B cell (primary cell): Measurements from ENCODE around the gene WDR70. TPM values are rescaled to one million over a fixed set of nuclear protein-coding genes. Genes with fewer than 3 reads are reported as not detected.
"Not testable (repeated sequence)": the region's sequence is repeated elsewhere in the genome, so short reads cannot be mapped to it uniquely, and the experiment has no call there.

Experiments
- ATAC-seq: fragments of 200-7000 bp; cut with Tn5 transposase; one replicate; pipeline ENCODE4 v1.10.0; 2021; ENCODE audit warnings: low read depth, mild to moderate bottlenecking, moderate number of reproducible peaks, moderate library complexity
- CTCF ChIA-PET: fragments of 350-600 bp; sonication (Branson Sonifier 250); formaldehyde crosslinking; loops from one replicate; lab custom pipeline; 2021; ENCODE audit warnings: antibody characterized with exemption, inconsistent platforms; lab: Charles Lee
- POLR2A ChIA-PET: fragments of 350-600 bp; sonication (Branson Sonifier 250); formaldehyde crosslinking; loops from one replicate; lab custom pipeline; 2021; ENCODE audit warnings: antibody characterized with exemption; lab: Charles Lee
- DNase-seq: peaks from one replicate; pipeline ENCODE4 v3.0.0; 2013
- H2AFZ ChIP-seq: 2 replicates; pipeline ENCODE4 v1.6.1; 2012; ENCODE audit warnings: mild to moderate bottlenecking, low read depth, low read length; ENCODE audit not compliant: insufficient read depth, poor library complexity, severe bottlenecking
- H3K27ac ChIP-seq, 2 donors: 1 replicate in 1 of 2; 2 replicates in 1 of 2; pipeline ENCODE4 v1.5.1; 2012 to 2013; ENCODE audit warnings: low read length in 2 of 2, mild to moderate bottlenecking in 2 of 2, moderate library complexity in 1 of 2
- H3K27me3 ChIP-seq, 4 experiments: fragments of 200-600 bp in 1 of 4; sonication (generic) in 1 of 4; replicated peaks in 1 of 4; 1 replicate in 2 of 4; 2 replicates in 2 of 4; pipeline versions ENCODE4 v1.6.1 to v1.7.0; 2013 to 2016; ENCODE audit warnings: low read length in 3 of 4, mild to moderate bottlenecking in 2 of 4, mixed read lengths in 1 of 4, moderate library complexity in 1 of 4; ENCODE audit not compliant: insufficient read depth in 4 of 4, control insufficient read depth in 3 of 4; ENCODE audit errors: control extremely low read depth in 1 of 4
- H3K36me3 ChIP-seq, 2 experiments: replicated peaks in 1 of 2; 1 replicate in 1 of 2; 2 replicates in 1 of 2; pipeline versions ENCODE4 v1.6.1 to v1.7.1; 2013; ENCODE audit warnings: low read length in 1 of 2; ENCODE audit not compliant: insufficient read depth in 2 of 2, control insufficient read depth in 1 of 2; ENCODE audit errors: control extremely low read depth in 1 of 2, extremely low read depth in 1 of 2
- H3K4me1 ChIP-seq, 2 donors: fragments of 200-600 bp in 1 of 2; sonication (generic) in 1 of 2; 1 replicate in 1 of 2; 2 replicates in 1 of 2; pipeline versions ENCODE4 v1.5.1 to v1.6.1; 2013 to 2017; ENCODE audit warnings: low read length in 2 of 2; ENCODE audit not compliant: control insufficient read depth in 2 of 2, insufficient read depth in 2 of 2
- H3K4me2 ChIP-seq: replicated peaks from 2 replicates; pipeline ENCODE3; 2012; ENCODE audit warnings: mild to moderate bottlenecking, low read depth, low read length; ENCODE audit not compliant: poor library complexity, severe bottlenecking
- H3K4me3 ChIP-seq, 5 experiments: fragments of 200-600 bp in 1 of 5; sonication (generic) in 1 of 5; 1 replicate in 3 of 5; 2 replicates in 2 of 5; pipeline versions ENCODE4 v1.5.1 to v1.7.0; 2011 to 2016; ENCODE audit warnings: low read length in 4 of 5, mild to moderate bottlenecking in 4 of 5, low read depth in 2 of 5, control low read depth in 1 of 5, moderate library complexity in 1 of 5; ENCODE audit not compliant: insufficient read depth in 1 of 5; ENCODE audit errors: control extremely low read depth in 1 of 5, extremely low read depth in 1 of 5
- H3K79me2 ChIP-seq: fragments of 200-600 bp; sonication (generic); one replicate; pipeline ENCODE4 v1.6.0; 2016; ENCODE audit warnings: low read length; ENCODE audit not compliant: control insufficient read depth, insufficient read depth
- H3K9ac ChIP-seq: fragments of 200-600 bp; sonication (generic); 2 replicates; pipeline ENCODE4 v1.6.1; 2017; ENCODE audit warnings: mild to moderate bottlenecking, low read length, moderate library complexity
- H3K9me3 ChIP-seq, 3 donors: one replicate each; pipeline versions ENCODE4 v1.6.1 to v1.7.1; 2013; ENCODE audit warnings: low read length in 2 of 3; ENCODE audit not compliant: control insufficient read depth in 2 of 3, insufficient read depth in 1 of 3; ENCODE audit errors: control extremely low read depth in 1 of 3
- H4K20me1 ChIP-seq: 2 replicates; pipeline ENCODE4 v1.6.0; 2012; ENCODE audit warnings: mild to moderate bottlenecking, low read length; ENCODE audit not compliant: insufficient read depth, control insufficient read depth, poor library complexity, severe bottlenecking
- H3K27ac Mint-ChIP-seq: one replicate; pipeline ENCODE4 v1.8.0; 2021; ENCODE audit warnings: mixed read lengths
- H3K27me3 Mint-ChIP-seq: one replicate; pipeline ENCODE4 v1.8.0; 2021; ENCODE audit warnings: mixed read lengths
- H3K4me1 Mint-ChIP-seq: one replicate; pipeline ENCODE4 v1.8.0; 2021; ENCODE audit warnings: mixed read lengths
- H3K4me3 Mint-ChIP-seq: one replicate; pipeline ENCODE4 v1.8.0; 2021; ENCODE audit warnings: mixed read lengths
- H3K9me3 Mint-ChIP-seq: one replicate; pipeline ENCODE4 v1.8.0; 2022; ENCODE audit warnings: mixed read lengths; ENCODE audit not compliant: insufficient read depth
- EZH2 ChIP-seq: IDR thresholded peaks from 2 replicates; pipeline ENCODE4 v1.6.1; 2012; ENCODE audit warnings: borderline replicate concordance, low read depth, mild to moderate bottlenecking, moderate library complexity, low read length; ENCODE audit not compliant: insufficient read depth, poor library complexity, severe bottlenecking
- WGBS: methylation state at CpG from one replicate; pipeline ENCODE4 v1.1.5; 2013; ENCODE audit warnings: missing lambda C conversion rate; ENCODE audit not compliant: insufficient coverage; 5-methylcytosine and 5-hydroxymethylcytosine counted together
- intact Hi-C: fragments of 100-400 bp; cut with micrococcal nuclease; formaldehyde crosslinking; loops from one replicate; pipeline ENCODE4 v1.10.0; 2022
- polyA plus RNA-seq: library from polyadenylated mRNA; depleted of rRNA; stranded (reverse); fragments of >200 nt; gene quantifications from 2 replicates; pipeline ENCODE4 v1.2.3, GENCODE V29; 2012
- total RNA-seq, 2 donors: library from RNA; stranded (reverse); fragments of 120-200 nt in 1 of 2; gene quantifications; 1 replicate in 1 of 2; 2 replicates in 1 of 2; pipeline versions ENCODE4 v1.2.3 to v1.2.4, GENCODE V29; 2013 to 2022
- TF ChIP-seq, protein P1 (sequence below): fragments of 200-600 bp; IDR thresholded peaks from one replicate; pipeline ENCODE4 v1.8.0; 2022; ENCODE audit warnings: antibody characterized with exemption, mild to moderate bottlenecking

The WDR70 gene
- total and polyA plus RNA-seq, 2 donors (not counting 1 experiment from before 2014, with no cell fraction given) = 12.8 to 46.8 TPM

DNA sequence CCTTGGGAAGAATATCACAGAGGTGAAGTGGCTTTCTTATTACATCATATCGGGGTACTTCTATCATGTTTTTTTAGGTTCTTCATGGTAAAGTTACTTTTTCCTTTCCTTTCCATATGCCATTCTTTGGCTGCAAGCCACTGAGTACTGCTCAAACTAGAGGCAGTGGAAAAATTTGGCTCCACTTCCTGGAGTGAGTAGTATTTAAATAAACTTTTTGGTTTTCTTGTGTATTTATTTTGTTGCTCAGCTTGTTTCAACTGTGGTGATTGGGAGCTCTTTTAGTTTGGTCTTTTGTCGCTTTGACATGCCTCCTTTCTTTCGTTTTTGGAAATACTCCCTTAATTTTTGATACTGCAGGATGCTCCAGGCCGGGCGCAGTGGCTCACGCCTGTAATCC lies 69.8 kb downstream of the WDR70 start:
- no peak overlapping the region for H3K27ac Mint-ChIP-seq
- Histone ChIP-seq H3K27me3 (no peaks in the 10 kb centered on the region), H2AFZ (no peak overlapping the region), H4K20me1 (no peaks in the 10 kb centered on the region), H3K79me2 (no peaks in the 10 kb centered on the region), H3K27ac (no peak overlapping the region), H3K4me1 (peaks cover 0 to 3% of the 10 kb centered on the region in 2 donors), H3K4me3 (no peak overlapping the region), H3K9ac (no peak overlapping the region), H3K36me3 (peaks cover 0 to 11% of the 10 kb centered on the region in 2 experiments), H3K4me2 (no peak overlapping the region), H3K9me3 (peaks cover 0 to 7% (median 0%) of the 10 kb centered on the region in 3 donors)
- TF ChIP-seq, protein P1, sequence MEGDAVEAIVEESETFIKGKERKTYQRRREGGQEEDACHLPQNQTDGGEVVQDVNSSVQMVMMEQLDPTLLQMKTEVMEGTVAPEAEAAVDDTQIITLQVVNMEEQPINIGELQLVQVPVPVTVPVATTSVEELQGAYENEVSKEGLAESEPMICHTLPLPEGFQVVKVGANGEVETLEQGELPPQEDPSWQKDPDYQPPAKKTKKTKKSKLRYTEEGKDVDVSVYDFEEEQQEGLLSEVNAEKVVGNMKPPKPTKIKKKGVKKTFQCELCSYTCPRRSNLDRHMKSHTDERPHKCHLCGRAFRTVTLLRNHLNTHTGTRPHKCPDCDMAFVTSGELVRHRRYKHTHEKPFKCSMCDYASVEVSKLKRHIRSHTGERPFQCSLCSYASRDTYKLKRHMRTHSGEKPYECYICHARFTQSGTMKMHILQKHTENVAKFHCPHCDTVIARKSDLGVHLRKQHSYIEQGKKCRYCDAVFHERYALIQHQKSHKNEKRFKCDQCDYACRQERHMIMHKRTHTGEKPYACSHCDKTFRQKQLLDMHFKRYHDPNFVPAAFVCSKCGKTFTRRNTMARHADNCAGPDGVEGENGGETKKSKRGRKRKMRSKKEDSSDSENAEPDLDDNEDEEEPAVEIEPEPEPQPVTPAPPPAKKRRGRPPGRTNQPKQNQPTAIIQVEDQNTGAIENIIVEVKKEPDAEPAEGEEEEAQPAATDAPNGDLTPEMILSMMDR = no peak
- TF ChIP-seq EZH2 = no peak
- H3K4me3 Mint-ChIP-seq = no peak overlapping the region
- peaks cover 15% of the 10 kb centered on the region for H3K4me1 Mint-ChIP-seq
- H3K9me3 Mint-ChIP-seq = peaks cover 2% of the 10 kb centered on the region
- CTCF ChIA-PET = no interaction called here
- no peak for ATAC-seq
- DNase-seq = no peak
- 96% methylated on average over 4 of the region's 6 CpGs for WGBS
- H3K27me3 Mint-ChIP-seq = no peaks in the 10 kb centered on the region
- POLR2A ChIA-PET = interaction anchor here (0.6 kb wide), 1 partner anchor 17 kb away, joined by 15 read pairs; no protein-coding TSS in a partner anchor
- intact Hi-C loops = no loop called here

DNA sequence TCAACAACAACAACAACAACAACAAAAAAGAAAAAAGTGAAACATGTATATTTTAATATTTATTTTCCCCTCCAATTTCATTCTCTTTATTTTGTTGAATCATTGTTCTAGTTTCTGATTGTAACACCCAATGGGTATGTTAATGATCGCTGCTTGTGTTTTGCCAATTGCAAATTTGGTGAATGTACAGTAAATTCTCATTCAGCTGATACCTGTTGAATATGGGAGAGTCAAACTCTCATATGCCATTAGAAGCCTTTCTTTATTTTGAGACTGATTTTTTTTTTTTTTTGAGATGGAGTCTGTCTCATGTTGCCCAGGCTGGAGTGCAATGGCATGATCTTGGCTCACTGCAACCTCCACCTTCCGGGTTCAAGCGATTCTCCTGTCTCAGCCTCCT lies 72.9 kb downstream of the WDR70 start:
- DNase-seq, H3K4me1 ChIP-seq: not testable (repeated sequence)

DNA sequence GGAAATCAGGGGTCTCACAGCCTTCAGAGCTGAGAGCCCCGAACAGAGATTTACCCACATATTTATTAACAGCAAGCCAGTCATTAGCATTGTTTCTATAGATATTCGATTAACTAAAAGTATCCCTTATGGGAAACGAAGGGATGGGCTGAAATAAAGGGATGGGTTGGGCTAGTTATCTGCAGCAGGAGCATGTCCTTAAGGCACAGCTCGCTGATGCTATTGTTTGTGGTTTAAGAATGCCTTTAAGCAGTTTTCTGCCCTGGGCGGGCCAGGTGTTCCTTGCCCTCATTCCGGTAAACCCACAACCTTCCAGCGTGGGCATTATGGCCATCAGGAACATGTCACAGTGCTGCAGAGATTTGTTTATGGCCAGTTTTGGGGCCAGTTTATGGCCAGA lies 74.1 kb downstream of the WDR70 start:
- H3K79me2 ChIP-seq, H3K4me3 Mint-ChIP-seq, H4K20me1 ChIP-seq, H3K4me3 ChIP-seq, DNase-seq, H3K4me1 ChIP-seq, intact Hi-C loops, H2AFZ ChIP-seq, H3K36me3 ChIP-seq, POLR2A ChIA-PET, H3K27me3 Mint-ChIP-seq, H3K4me2 ChIP-seq, H3K27ac ChIP-seq, H3K9ac ChIP-seq, H3K27ac Mint-ChIP-seq, H3K9me3 Mint-ChIP-seq, H3K4me1 Mint-ChIP-seq, H3K9me3 ChIP-seq, H3K27me3 ChIP-seq, CTCF ChIA-PET, ATAC-seq: not testable (repeated sequence)
- whole genome bisulfite sequencing = 100% methylated on average over 1 of the region's 7 CpGs

More for the DNA sequence above, 72.9 kb downstream of the WDR70 start:
- H3K4me2 ChIP-seq, H3K27me3 ChIP-seq, H3K36me3 ChIP-seq, H3K27ac Mint-ChIP-seq, intact Hi-C loops, H3K79me2 ChIP-seq, H3K9ac ChIP-seq, H4K20me1 ChIP-seq, H3K4me3 Mint-ChIP-seq, H3K27ac ChIP-seq, POLR2A ChIA-PET, H3K27me3 Mint-ChIP-seq, H3K4me3 ChIP-seq, ATAC-seq, H2AFZ ChIP-seq, CTCF ChIA-PET, H3K9me3 Mint-ChIP-seq, H3K4me1 Mint-ChIP-seq, H3K9me3 ChIP-seq: not testable (repeated sequence)
- WGBS = 100% methylated on average over 2 of the region's 3 CpGs
